Brain microvascular endothelial cell (primary cell): ENCODE data around the gene SHPK.
A peak's percentile ranks its signal among the peaks of the same experiment; 100 is the strongest.

Experiments
- DNase-seq: peaks from one replicate; pipeline ENCODE4 v3.0.0-alpha.2; 2020
- H3K27ac ChIP-seq: fragments of 250-450 bp; sonication (Bioruptor Pico); 2 replicates; pipeline ENCODE4 v1.5.1; 2020; ENCODE audit warnings: mild to moderate bottlenecking, moderate library complexity
- H3K27me3 ChIP-seq: fragments of 250-450 bp; sonication (Bioruptor Pico); replicated peaks from 2 replicates; pipeline ENCODE4 v1.5.1; 2020; ENCODE audit warnings: mild to moderate bottlenecking
- H3K36me3 ChIP-seq: fragments of 250-450 bp; sonication (Bioruptor Pico); replicated peaks from 2 replicates; pipeline ENCODE4 v1.5.1; 2020; ENCODE audit warnings: mild to moderate bottlenecking
- H3K4me3 ChIP-seq: 2 replicates; pipeline ENCODE4 v1.5.1; 2011; ENCODE audit warnings: low read depth, mild to moderate bottlenecking, control low read depth, low read length, moderate library complexity
- in situ Hi-C: cut with HindIII; loops from 2 replicates; pipeline ENCODE4 v1.10.0; 2017; ENCODE audit warnings: low sequenced_read_pairs, low pct_ligation_motif_present
- TF ChIP-seq, protein P1 (sequence below): IDR thresholded peaks from 2 replicates; pipeline ENCODE4 v1.5.1; 2011; ENCODE audit warnings: low read depth, mild to moderate bottlenecking, moderate library complexity, low read length, control low read depth, inconsistent platforms; ENCODE audit errors: missing control alignments

The SHPK gene

DNA sequence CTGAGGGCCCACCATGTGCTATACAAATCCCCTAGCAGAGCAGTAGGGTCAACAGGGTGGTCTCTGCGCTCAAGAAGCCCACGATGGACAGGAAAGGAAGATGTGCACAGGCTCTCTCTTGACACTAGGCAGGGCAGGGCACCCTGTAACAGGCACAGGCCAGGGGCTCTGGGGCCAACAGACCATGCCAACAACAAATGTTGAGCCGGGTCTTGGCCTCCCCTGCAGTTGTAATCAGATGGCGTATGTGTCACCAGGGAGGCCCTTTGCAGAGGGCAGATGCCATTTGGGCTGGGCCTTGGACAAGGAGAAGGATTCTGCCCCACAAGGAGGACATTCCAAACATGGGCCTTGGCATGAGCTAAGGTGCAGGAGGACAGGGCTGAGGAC lies 32.2 kb downstream of the SHPK start:
- in situ Hi-C loops: no loop called here
- no peak overlapping the region for H3K4me3 ChIP-seq
- H3K36me3 ChIP-seq: peaks cover 3% of the 10 kb centered on the region
- H3K27me3 ChIP-seq: no peaks in the 10 kb centered on the region
- TF ChIP-seq, protein P1, sequence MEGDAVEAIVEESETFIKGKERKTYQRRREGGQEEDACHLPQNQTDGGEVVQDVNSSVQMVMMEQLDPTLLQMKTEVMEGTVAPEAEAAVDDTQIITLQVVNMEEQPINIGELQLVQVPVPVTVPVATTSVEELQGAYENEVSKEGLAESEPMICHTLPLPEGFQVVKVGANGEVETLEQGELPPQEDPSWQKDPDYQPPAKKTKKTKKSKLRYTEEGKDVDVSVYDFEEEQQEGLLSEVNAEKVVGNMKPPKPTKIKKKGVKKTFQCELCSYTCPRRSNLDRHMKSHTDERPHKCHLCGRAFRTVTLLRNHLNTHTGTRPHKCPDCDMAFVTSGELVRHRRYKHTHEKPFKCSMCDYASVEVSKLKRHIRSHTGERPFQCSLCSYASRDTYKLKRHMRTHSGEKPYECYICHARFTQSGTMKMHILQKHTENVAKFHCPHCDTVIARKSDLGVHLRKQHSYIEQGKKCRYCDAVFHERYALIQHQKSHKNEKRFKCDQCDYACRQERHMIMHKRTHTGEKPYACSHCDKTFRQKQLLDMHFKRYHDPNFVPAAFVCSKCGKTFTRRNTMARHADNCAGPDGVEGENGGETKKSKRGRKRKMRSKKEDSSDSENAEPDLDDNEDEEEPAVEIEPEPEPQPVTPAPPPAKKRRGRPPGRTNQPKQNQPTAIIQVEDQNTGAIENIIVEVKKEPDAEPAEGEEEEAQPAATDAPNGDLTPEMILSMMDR: no peak
- no peak overlapping the region for H3K27ac ChIP-seq
- no peak for DNase-seq

DNA sequence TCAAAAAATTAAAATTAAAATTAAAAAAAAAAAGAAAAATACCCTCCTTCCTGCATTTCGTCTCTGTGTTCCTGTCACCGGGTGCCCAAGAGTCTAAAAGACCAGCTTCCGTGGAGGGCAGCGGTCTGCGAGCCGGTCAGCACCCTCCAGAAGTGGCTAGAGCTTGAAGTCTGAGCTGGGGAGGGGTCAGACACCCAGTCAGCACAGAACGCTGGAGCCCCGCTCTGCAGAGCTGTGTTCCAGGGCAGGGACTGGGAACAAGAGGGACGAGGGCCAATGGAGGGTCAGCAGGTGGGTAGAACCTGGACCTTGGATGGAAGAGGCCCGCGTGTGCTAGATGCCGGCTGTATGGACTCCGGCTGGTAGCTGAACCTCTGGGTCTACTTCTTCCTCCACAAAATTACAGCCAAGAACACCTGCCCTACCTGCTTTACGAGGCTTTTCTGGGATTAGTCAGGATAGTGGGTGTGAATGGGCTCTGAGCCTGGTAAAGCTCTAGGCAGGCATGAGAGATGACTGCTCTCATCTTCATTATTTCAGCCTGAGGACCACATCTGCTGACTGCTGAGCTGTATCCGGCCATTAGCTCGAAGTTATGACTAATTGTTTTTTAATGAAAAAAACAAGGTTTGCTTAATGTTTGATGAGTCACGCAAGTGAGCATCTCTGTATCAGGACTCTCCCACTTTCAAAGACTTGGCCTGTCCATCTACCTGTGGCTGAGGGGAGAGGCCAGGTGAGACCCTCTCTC lies 32.8 kb downstream of the SHPK start:
- Histone ChIP-seq H3K27ac (no peak overlapping the region), H3K36me3 (peaks cover 2% of the 10 kb centered on the region), H3K4me3 (no peak overlapping the region), H3K27me3 (no peaks in the 10 kb centered on the region)
- TF ChIP-seq, protein P1: no peak
- DNase-seq: peak; percentile 38
- in situ Hi-C loops: no loop called here

DNA sequence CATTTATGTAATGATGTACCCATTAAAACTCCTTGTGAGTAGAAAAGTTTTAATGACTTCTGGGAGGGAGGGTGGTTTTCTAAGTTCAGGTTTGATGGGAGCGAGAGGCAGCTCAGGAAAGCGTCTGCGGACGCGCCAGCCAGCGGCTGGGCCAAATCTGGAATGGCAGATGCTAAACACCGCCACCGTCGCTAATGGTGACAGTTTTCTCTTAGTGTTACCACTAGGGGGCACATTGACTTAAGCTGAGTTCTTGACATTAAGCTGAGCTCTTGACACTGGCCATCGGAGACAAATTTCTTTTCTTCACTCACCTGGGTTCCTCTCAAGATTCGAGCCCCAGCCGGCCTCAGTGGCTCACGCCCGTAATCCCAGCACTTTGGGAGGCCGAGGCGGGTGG lies 33.6 kb downstream of the SHPK start:
- H3K27ac ChIP-seq: no peak overlapping the region
- H3K4me3 ChIP-seq: no peak overlapping the region
- DNase-seq: no peak
- peaks cover 2% of the 10 kb centered on the region for H3K36me3 ChIP-seq
- no peaks in the 10 kb centered on the region for H3K27me3 ChIP-seq
- in situ Hi-C loops: no loop called here
- TF ChIP-seq, protein P1: peak; percentile 57

DNA sequence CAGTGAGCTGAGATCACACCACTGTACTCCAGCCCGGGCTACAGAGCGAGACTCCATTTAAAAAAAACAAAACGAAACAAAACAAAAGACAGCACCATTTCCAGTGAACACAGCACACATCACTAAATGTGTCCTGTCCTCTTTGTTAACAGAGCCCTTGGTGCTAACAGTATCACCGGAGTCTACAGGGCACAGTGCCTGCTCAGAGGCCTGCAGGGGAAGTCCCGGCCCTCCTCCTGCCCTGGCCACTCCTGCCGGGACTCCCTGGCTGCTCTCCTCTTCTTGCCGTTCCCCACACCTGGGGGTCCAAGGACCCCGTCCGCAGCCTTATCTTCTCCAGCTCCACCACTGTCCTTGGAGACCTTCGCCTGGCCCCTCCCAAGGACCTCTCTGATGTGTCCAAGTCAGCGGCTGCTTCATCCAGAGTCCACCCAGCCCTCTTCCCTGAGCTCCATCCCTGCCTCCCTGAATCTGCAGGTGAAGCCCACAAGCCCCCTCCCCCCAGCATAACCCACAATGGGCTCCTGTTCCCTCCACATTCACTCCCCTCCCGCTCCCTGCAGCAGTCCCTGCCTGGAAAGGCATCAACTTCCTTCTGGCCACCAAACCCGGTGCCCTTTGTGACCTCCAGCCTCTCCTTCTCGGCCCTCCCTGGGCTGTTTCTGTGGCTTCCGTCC lies 35.4 kb downstream of the SHPK start:
- TF ChIP-seq, protein P1: no peak

DNA sequence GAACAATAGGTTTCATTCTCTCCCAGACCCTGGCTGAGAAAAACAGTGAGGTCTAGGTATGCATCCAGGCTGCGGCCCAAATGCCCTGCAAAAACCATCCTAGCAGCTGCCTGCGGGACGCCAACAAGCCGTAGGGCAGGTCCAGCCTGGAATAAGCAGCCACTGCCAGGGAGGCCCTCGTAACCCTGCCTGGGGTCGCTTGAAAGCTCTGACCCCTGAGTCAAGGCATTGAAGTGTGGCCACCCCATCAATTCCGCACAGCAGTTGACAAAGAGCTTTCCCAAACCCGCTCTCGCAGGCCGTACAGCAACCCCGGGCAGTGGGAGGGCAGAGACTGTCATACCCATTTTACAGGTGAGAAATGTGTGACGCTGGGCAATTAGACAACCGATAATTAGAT lies 38.0 kb downstream of the SHPK start:
- in situ Hi-C loops: no loop called here
- TF ChIP-seq, protein P1: no peak
- Histone ChIP-seq H3K36me3 (no peaks in the 10 kb centered on the region), H3K27me3 (no peaks in the 10 kb centered on the region), H3K4me3 (no peak overlapping the region), H3K27ac (no peak overlapping the region)
- DNase-seq: no peak

More for the DNA sequence above, 35.4 kb downstream of the SHPK start:
- H3K4me3 ChIP-seq: no peak overlapping the region
- in situ Hi-C loops: no loop called here
- DNase-seq: no peak
- H3K27me3 ChIP-seq: no peaks in the 10 kb centered on the region
- H3K36me3 ChIP-seq: no peaks in the 10 kb centered on the region
- no peak overlapping the region for H3K27ac ChIP-seq
